B cell (primary cell): ENCODE data around the gene ARID3A. TPM values are rescaled to one million over a fixed set of nuclear protein-coding genes. Genes with fewer than 3 reads are reported as not detected.

Experiments used
- ATAC-seq: fragments of 200-7000 bp; cut with Tn5 transposase; one replicate; pipeline ENCODE4 v1.10.0; 2021; ENCODE audit warnings: low read depth, mild to moderate bottlenecking, moderate number of reproducible peaks, moderate library complexity
- CTCF ChIA-PET: fragments of 350-600 bp; sonication (Branson Sonifier 250); formaldehyde crosslinking; loops from one replicate; lab custom pipeline; 2021; ENCODE audit warnings: antibody characterized with exemption, inconsistent platforms; lab: Charles Lee
- POLR2A ChIA-PET: fragments of 350-600 bp; sonication (Branson Sonifier 250); formaldehyde crosslinking; loops from one replicate; lab custom pipeline; 2021; ENCODE audit warnings: antibody characterized with exemption; lab: Charles Lee
- DNase-seq: peaks from one replicate; pipeline ENCODE4 v3.0.0; 2013
- H2AFZ ChIP-seq: 2 replicates; pipeline ENCODE4 v1.6.1; 2012; ENCODE audit warnings: mild to moderate bottlenecking, low read depth, low read length; ENCODE audit not compliant: insufficient read depth, poor library complexity, severe bottlenecking
- H3K27ac ChIP-seq, 2 donors: 1 replicate in 1 of 2; 2 replicates in 1 of 2; pipeline ENCODE4 v1.5.1; 2012 to 2013; ENCODE audit warnings: low read length in 2 of 2, mild to moderate bottlenecking in 2 of 2, moderate library complexity in 1 of 2
- H3K27me3 ChIP-seq, 4 experiments: fragments of 200-600 bp in 1 of 4; sonication (generic) in 1 of 4; replicated peaks in 1 of 4; 1 replicate in 2 of 4; 2 replicates in 2 of 4; pipeline versions ENCODE4 v1.6.1 to v1.7.0; 2013 to 2016; ENCODE audit warnings: low read length in 3 of 4, mild to moderate bottlenecking in 2 of 4, mixed read lengths in 1 of 4, moderate library complexity in 1 of 4; ENCODE audit not compliant: insufficient read depth in 4 of 4, control insufficient read depth in 3 of 4; ENCODE audit errors: control extremely low read depth in 1 of 4
- H3K36me3 ChIP-seq, 2 experiments: replicated peaks in 1 of 2; 1 replicate in 1 of 2; 2 replicates in 1 of 2; pipeline versions ENCODE4 v1.6.1 to v1.7.1; 2013; ENCODE audit warnings: low read length in 1 of 2; ENCODE audit not compliant: insufficient read depth in 2 of 2, control insufficient read depth in 1 of 2; ENCODE audit errors: control extremely low read depth in 1 of 2, extremely low read depth in 1 of 2
- H3K4me1 ChIP-seq, 2 donors: fragments of 200-600 bp in 1 of 2; sonication (generic) in 1 of 2; 1 replicate in 1 of 2; 2 replicates in 1 of 2; pipeline versions ENCODE4 v1.5.1 to v1.6.1; 2013 to 2017; ENCODE audit warnings: low read length in 2 of 2; ENCODE audit not compliant: control insufficient read depth in 2 of 2, insufficient read depth in 2 of 2
- H3K4me2 ChIP-seq: replicated peaks from 2 replicates; pipeline ENCODE3; 2012; ENCODE audit warnings: mild to moderate bottlenecking, low read depth, low read length; ENCODE audit not compliant: poor library complexity, severe bottlenecking
- H3K4me3 ChIP-seq, 5 experiments: fragments of 200-600 bp in 1 of 5; sonication (generic) in 1 of 5; 1 replicate in 3 of 5; 2 replicates in 2 of 5; pipeline versions ENCODE4 v1.5.1 to v1.7.0; 2011 to 2016; ENCODE audit warnings: low read length in 4 of 5, mild to moderate bottlenecking in 4 of 5, low read depth in 2 of 5, control low read depth in 1 of 5, moderate library complexity in 1 of 5; ENCODE audit not compliant: insufficient read depth in 1 of 5; ENCODE audit errors: control extremely low read depth in 1 of 5, extremely low read depth in 1 of 5
- H3K79me2 ChIP-seq: fragments of 200-600 bp; sonication (generic); one replicate; pipeline ENCODE4 v1.6.0; 2016; ENCODE audit warnings: low read length; ENCODE audit not compliant: control insufficient read depth, insufficient read depth
- H3K9ac ChIP-seq: fragments of 200-600 bp; sonication (generic); 2 replicates; pipeline ENCODE4 v1.6.1; 2017; ENCODE audit warnings: mild to moderate bottlenecking, low read length, moderate library complexity
- H3K9me3 ChIP-seq, 3 donors: one replicate each; pipeline versions ENCODE4 v1.6.1 to v1.7.1; 2013; ENCODE audit warnings: low read length in 2 of 3; ENCODE audit not compliant: control insufficient read depth in 2 of 3, insufficient read depth in 1 of 3; ENCODE audit errors: control extremely low read depth in 1 of 3
- H4K20me1 ChIP-seq: 2 replicates; pipeline ENCODE4 v1.6.0; 2012; ENCODE audit warnings: mild to moderate bottlenecking, low read length; ENCODE audit not compliant: insufficient read depth, control insufficient read depth, poor library complexity, severe bottlenecking
- H3K27ac Mint-ChIP-seq: one replicate; pipeline ENCODE4 v1.8.0; 2021; ENCODE audit warnings: mixed read lengths
- H3K27me3 Mint-ChIP-seq: one replicate; pipeline ENCODE4 v1.8.0; 2021; ENCODE audit warnings: mixed read lengths
- H3K4me1 Mint-ChIP-seq: one replicate; pipeline ENCODE4 v1.8.0; 2021; ENCODE audit warnings: mixed read lengths
- H3K4me3 Mint-ChIP-seq: one replicate; pipeline ENCODE4 v1.8.0; 2021; ENCODE audit warnings: mixed read lengths
- H3K9me3 Mint-ChIP-seq: one replicate; pipeline ENCODE4 v1.8.0; 2022; ENCODE audit warnings: mixed read lengths; ENCODE audit not compliant: insufficient read depth
- EZH2 ChIP-seq: IDR thresholded peaks from 2 replicates; pipeline ENCODE4 v1.6.1; 2012; ENCODE audit warnings: borderline replicate concordance, low read depth, mild to moderate bottlenecking, moderate library complexity, low read length; ENCODE audit not compliant: insufficient read depth, poor library complexity, severe bottlenecking
- WGBS: methylation state at CpG from one replicate; pipeline ENCODE4 v1.1.5; 2013; ENCODE audit warnings: missing lambda C conversion rate; ENCODE audit not compliant: insufficient coverage; 5-methylcytosine and 5-hydroxymethylcytosine counted together
- intact Hi-C: fragments of 100-400 bp; cut with micrococcal nuclease; formaldehyde crosslinking; loops from one replicate; pipeline ENCODE4 v1.10.0; 2022
- polyA plus RNA-seq: library from polyadenylated mRNA; depleted of rRNA; stranded (reverse); fragments of >200 nt; gene quantifications from 2 replicates; pipeline ENCODE4 v1.2.3, GENCODE V29; 2012
- total RNA-seq, 2 donors: library from RNA; stranded (reverse); fragments of 120-200 nt in 1 of 2; gene quantifications; 1 replicate in 1 of 2; 2 replicates in 1 of 2; pipeline versions ENCODE4 v1.2.3 to v1.2.4, GENCODE V29; 2013 to 2022
- TF ChIP-seq, protein P1 (sequence below): fragments of 200-600 bp; IDR thresholded peaks from one replicate; pipeline ENCODE4 v1.8.0; 2022; ENCODE audit warnings: antibody characterized with exemption, mild to moderate bottlenecking

ARID3A gene
- total and polyA plus RNA-seq, 2 donors (not counting 1 experiment from before 2014, with no cell fraction given): 22.9 to 60.5 TPM

DNA sequence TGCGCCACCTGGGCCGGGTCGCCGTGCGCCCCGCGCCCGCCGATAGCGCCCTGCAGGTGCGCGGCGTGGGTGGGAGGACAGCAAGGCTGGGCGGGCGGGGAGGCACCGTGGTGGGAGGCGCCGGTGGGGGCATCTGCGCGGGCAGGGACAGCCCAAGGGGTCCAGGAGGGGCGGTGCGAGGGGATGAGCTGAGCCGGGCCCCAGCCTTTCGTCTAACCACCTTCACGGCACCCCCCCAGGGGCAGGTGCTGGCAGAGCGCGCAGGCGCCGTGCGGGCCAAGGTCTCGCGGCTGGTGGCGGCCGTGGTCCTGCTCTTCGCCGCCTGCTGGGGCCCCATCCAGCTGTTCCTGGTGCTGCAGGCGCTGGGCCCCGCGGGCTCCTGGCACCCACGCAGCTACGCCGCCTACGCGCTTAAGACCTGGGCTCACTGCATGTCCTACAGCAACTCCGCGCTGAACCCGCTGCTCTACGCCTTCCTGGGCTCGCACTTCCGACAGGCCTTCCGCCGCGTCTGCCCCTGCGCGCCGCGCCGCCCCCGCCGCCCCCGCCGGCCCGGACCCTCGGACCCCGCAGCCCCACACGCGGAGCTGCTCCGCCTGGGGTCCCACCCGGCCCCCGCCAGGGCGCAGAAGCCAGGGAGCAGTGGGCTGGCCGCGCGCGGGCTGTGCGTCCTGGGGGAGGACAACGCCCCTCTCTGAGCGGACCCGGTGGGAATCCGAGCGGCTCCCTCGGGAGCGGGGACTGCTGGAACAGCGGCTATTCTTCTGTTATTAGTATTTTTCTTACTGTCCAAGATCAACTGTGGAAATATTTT is 5.6 kb upstream of the ARID3A start:
- Histone ChIP-seq H3K4me1 (peaks cover 49 to 60% of the 10 kb centered on the region in 2 donors), H2AFZ (peak overlapping the region; percentile 77), H3K4me2 (peak overlapping the region; percentile 93), H3K79me2 (peaks cover 10% of the 10 kb centered on the region), H4K20me1 (peaks cover 4% of the 10 kb centered on the region), H3K27me3 (peaks cover 0 to 32% (median 4%) of the 10 kb centered on the region in 4 experiments), H3K9me3 (peaks cover 0 to 4% (median 0%) of the 10 kb centered on the region in 3 donors), H3K27ac (peak overlapping the region in 1 of 2 donors; percentile 41), H3K9ac (peak overlapping the region; percentile 57), H3K36me3 (no peaks in the 10 kb centered on the region), H3K4me3 (peak overlapping the region in 4 of 5 experiments; percentile 40 to 70 (median 54))
- intact Hi-C loops: loop anchor here (2.0 to 10.0 kb wide), 4 partner anchors 145 to 321 kb away; partner anchors contain the start of genes ARHGAP45, ATP5F1D and RNF126
- under 1% methylated on average over 82 of the region's 84 CpGs for WGBS
- H3K27me3 Mint-ChIP-seq: no peaks in the 10 kb centered on the region
- H3K4me1 Mint-ChIP-seq: peaks cover 35% of the 10 kb centered on the region
- H3K4me3 Mint-ChIP-seq: peak overlapping the region; percentile 85
- ChIA-PET CTCF (interaction anchor here (0.7 to 7.9 kb wide), 13 partner anchors 18 to 324 kb away, joined by 3 to 143 read pairs (median 3); partner anchors contain the start of genes CFD, GRIN3B, MED16 and RNU6-9), POLR2A (interaction anchor here (0.5 to 3.6 kb wide), 6 partner anchors 11 to 64 kb away, joined by 3 to 22 read pairs (median 7); partner anchors contain the start of genes MED16, RNU6-9 and WDR18)
- DNase-seq (peak; percentile 87), ATAC-seq (peak; percentile 39)
- H3K27ac Mint-ChIP-seq: peak overlapping the region; percentile 38
- TF ChIP-seq, protein P1, sequence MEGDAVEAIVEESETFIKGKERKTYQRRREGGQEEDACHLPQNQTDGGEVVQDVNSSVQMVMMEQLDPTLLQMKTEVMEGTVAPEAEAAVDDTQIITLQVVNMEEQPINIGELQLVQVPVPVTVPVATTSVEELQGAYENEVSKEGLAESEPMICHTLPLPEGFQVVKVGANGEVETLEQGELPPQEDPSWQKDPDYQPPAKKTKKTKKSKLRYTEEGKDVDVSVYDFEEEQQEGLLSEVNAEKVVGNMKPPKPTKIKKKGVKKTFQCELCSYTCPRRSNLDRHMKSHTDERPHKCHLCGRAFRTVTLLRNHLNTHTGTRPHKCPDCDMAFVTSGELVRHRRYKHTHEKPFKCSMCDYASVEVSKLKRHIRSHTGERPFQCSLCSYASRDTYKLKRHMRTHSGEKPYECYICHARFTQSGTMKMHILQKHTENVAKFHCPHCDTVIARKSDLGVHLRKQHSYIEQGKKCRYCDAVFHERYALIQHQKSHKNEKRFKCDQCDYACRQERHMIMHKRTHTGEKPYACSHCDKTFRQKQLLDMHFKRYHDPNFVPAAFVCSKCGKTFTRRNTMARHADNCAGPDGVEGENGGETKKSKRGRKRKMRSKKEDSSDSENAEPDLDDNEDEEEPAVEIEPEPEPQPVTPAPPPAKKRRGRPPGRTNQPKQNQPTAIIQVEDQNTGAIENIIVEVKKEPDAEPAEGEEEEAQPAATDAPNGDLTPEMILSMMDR: no peak
- TF ChIP-seq EZH2: no peak
- no peaks in the 10 kb centered on the region for H3K9me3 Mint-ChIP-seq
